GM12874 (cell line): ENCODE results near the gene SPTAN1.

Experiments used
- TF ChIP-seq, protein P1 (sequence below): IDR thresholded peaks from 2 replicates; pipeline ENCODE4 v1.5.1; 2011; ENCODE audit warnings: low read depth, mild to moderate bottlenecking, control low read depth, low read length, moderate library complexity; ENCODE audit not compliant: insufficient read depth

SPTAN1 gene

DNA sequence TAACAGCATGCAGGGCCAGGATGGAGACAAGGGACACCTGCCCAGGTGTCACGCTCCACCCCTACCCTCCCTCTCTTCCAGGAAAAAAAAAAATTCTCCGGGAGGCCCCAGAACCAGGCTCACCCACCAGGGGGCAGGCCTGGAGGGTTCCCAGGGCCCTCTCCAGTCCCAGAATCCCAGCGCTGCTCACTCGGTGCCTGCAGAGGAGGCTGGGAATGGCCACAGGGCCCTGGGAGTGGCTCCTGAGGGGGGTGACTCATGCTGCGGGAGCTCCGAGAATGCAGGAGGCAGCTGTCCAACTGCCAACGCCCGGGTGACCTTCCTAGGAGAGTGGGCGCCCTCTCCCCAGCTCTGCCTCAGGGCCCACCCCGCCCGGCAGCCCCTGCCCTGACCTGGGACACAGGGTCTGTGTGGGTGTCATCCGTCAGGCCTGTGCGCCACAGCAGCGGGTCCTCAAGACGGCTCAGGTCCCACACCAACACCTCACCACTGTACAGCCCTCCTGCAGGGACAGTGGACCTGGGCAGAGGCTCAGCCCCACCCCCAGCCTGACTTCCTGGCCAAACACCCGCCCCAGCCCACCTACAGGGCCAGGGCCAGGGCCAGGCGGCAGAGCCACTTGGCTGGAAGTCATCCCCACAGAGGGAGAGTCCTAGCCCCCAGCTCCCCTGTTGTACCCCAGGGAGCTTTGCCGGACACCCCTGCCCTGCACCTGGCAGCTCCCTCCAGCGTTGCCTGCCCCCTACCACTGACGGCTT, 83.1 kb downstream of the SPTAN1 start:
- TF ChIP-seq, protein P1, sequence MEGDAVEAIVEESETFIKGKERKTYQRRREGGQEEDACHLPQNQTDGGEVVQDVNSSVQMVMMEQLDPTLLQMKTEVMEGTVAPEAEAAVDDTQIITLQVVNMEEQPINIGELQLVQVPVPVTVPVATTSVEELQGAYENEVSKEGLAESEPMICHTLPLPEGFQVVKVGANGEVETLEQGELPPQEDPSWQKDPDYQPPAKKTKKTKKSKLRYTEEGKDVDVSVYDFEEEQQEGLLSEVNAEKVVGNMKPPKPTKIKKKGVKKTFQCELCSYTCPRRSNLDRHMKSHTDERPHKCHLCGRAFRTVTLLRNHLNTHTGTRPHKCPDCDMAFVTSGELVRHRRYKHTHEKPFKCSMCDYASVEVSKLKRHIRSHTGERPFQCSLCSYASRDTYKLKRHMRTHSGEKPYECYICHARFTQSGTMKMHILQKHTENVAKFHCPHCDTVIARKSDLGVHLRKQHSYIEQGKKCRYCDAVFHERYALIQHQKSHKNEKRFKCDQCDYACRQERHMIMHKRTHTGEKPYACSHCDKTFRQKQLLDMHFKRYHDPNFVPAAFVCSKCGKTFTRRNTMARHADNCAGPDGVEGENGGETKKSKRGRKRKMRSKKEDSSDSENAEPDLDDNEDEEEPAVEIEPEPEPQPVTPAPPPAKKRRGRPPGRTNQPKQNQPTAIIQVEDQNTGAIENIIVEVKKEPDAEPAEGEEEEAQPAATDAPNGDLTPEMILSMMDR, result peak; percentile 37

GRCh38 chr9:128636024-128636390, 83.6 kb downstream of the SPTAN1 start:
- TF ChIP-seq, protein P1, result no peak

DNA sequence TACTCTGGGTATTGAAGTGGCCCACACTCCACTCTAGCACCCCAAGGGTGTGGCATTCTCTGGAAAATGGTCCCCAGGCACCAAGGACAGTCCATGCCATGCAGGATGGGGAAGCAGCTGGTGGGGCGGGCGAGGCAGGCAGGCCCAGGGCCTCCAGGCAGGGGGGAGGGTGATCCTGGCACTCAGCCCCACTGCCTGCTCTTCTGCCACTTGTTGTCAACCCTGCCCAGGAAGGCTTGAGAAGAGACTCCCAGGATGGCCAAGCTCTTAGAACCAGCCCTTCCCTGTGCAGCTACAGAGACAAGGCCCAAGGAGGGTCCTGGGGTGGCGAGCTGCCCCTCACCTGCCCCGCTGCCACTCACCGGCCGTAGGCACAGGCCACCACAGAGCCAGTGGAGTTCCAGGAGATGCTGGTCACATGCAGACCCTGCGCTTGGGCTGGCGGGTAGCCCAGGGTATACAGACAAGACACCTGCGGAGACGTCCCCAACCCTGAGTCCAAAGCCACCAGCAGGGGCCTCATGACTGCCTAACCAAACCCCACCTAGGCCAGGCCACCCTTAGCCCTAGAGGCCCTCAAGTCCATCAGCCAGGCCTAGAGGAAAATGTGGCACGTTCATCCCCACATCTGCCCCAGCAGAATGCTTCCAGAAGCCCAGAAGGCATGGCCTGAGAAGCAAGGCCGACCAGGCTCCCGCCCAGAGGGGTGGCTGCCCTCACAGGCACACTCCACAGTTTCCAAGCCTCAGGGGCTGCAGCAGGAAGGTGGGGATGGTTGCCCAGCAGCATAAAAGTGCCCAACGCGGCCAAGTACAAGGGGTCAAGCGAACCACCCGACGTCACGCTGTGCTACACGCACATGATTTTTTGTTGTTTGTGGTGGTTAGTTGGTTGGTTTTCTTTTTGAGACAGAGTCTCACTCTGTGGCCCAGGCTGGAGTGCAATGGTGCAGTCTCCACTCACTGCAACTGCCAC, 84.5 kb downstream of the SPTAN1 start:
- TF ChIP-seq, protein P1, result no peak

DNA sequence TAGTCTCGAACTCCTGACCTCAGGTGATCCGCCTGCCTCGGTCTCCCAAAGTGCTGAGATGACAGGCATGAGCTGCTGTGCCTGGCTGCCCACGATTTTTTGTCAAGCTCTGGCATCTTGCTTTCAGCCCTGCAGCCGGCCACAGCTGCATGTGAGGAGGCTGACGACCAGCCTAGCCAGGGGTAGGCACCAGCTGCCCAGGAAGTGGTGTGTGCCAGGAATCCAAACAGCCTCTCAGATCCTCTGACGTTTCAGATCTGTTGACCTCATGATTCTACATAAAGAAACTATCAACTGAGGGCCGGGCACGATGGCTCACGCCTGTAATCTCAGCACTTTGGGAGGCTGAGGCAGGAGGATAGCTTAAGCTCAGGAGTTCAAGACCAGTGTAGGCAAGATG, 85.3 kb downstream of the SPTAN1 start:
- TF ChIP-seq, protein P1, result no peak

DNA sequence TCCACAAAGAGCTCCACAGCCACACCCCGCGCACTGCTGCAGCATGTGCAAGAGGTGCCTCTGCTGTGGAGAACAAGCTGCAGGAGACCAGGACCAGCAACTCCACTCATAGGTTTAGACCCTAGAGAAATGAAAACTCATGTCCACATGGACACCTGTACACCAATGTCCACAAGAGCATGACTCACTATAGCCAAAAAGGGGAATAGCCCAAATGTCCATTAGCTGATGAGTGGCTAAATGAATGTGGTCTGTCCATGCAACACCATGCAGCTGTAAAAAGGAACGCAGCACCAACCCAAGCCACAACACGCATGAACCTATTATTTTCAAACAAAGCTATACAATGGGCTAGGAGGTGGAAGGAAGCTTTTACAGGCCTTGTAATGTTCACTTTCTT, 86.2 kb downstream of the SPTAN1 start:
- TF ChIP-seq, protein P1, result no peak

DNA sequence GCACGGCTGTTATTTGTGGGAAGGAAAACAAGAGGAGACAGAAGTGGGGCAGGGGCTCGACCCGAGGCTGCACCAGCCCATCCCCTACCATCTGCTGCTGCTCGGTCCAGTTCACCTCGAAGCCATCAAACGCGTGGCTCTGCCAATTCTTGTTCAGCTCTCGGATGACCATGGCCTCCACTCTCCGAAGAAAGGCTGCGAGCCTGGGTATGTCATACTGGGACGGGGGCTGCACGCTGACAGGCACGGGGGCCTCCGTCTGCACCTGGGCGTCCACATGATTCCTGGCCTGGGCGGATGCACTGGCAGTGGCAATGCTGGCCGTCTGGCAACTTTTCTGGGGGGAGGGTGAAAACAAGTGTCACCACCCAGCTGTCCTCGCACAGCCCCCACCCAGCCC, 88.2 kb downstream of the SPTAN1 start:
- TF ChIP-seq, protein P1, result no peak

DNA sequence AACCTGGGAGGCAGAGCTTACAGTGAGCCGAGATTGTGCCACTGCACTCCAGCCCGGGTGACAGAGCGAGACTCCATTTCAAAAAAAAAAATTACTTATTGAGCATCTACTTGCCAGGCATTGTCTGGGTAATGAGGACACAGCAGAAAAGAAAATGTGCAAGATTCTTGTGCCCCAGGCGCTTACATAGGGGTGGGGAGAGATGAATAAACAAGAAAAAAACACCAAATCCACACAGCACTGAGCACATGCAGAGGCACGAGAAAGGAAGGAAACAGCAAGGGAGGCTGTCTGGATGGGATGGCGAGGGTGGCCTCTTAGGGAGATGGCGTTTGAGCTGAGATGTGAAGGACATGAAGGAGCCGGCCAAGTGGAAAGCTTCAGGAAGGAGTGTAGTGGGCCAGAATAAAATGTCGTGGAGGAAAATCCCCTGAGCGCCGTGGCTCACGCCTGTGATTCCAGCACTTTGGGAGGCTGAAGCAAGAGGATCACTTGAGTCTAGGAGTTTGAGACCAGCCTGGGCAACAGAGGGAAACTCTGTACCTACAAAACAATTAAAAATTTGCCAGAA, 90.4 kb downstream of the SPTAN1 start:
- TF ChIP-seq, protein P1, result no peak
